ENCODE data around the gene SPCS1. TPM values are rescaled to one million over a fixed set of nuclear protein-coding genes. Genes with fewer than 3 reads are reported as not detected.

The SPCS1 gene
- total RNA-seq, 4 donors from 2014 or later, result 49.2 to 138 (median 84.9) TPM

GRCh38 chr3:52752045-52752660 lies 46.2 kb downstream of the SPCS1 start:
- no peak for DNase-seq (ENCODE audit: low spot score)
- ATAC-seq (ENCODE audit: low FRiP score), result no peak
- TF ChIP-seq, protein P1, sequence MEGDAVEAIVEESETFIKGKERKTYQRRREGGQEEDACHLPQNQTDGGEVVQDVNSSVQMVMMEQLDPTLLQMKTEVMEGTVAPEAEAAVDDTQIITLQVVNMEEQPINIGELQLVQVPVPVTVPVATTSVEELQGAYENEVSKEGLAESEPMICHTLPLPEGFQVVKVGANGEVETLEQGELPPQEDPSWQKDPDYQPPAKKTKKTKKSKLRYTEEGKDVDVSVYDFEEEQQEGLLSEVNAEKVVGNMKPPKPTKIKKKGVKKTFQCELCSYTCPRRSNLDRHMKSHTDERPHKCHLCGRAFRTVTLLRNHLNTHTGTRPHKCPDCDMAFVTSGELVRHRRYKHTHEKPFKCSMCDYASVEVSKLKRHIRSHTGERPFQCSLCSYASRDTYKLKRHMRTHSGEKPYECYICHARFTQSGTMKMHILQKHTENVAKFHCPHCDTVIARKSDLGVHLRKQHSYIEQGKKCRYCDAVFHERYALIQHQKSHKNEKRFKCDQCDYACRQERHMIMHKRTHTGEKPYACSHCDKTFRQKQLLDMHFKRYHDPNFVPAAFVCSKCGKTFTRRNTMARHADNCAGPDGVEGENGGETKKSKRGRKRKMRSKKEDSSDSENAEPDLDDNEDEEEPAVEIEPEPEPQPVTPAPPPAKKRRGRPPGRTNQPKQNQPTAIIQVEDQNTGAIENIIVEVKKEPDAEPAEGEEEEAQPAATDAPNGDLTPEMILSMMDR (IDR thresholded peaks at IDR 0.05), result no peak

DNA sequence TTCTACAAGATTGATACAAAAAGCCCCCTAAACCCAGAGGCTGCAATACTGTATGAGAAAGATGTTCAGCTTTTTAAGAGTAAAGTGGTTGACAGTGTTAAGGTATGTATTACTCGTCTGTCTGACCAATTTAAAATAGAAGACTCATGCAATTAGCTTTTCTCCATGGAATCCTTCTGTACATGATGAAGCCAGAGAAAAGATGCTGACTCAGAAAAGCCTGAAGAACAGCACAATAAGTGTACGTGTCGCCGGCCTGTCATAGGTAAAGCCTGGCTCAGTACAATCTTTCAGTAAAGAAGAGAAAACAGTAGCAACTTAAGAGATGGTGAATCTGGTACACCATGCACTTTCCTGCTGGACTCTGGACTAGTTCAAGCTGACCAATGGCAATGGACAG lies 48.5 kb downstream of the SPCS1 start:
- ATAC-seq (ENCODE audit: low FRiP score) (no peak), DNase-seq (ENCODE audit: low spot score) (no peak)
- TF ChIP-seq, protein P1 (IDR thresholded peaks at IDR 0.05), result no peak

GRCh38 chr3:52756141-52756540 lies 50.2 kb downstream of the SPCS1 start:
- ATAC-seq (ENCODE audit: low FRiP score) (no peak), DNase-seq (ENCODE audit: low spot score) (no peak)
- TF ChIP-seq, protein P1 (IDR thresholded peaks at IDR 0.05), result no peak

Small RNA genes lying within 50 kb of the gene (small RNA-seq; reads per million reads assigned to genes)
- gene AC006254.2, result not detected
- 5,278 reads per million, percentile 100 among the genes with 10 or more reads in this experiment for gene RF00569
- gene RF01183, result not detected
- not detected for gene SNORD19
- not detected for gene SNORD19B
- 4,208 reads per million, percentile 99 among the genes with 10 or more reads in this experiment for gene SNORD69

Other genes starting within 250 kb of the SPCS1 start
- 100 to 1,000 TPM; 231 to 610 (median 304) TPM for gene STAB1, start 210.8 kb upstream of the SPCS1 start, total RNA-seq
- 10 to 100 TPM; 18.3 to 50.3 (median 39.5) TPM for gene NT5DC2, start 172.2 kb upstream of the SPCS1 start, total RNA-seq
- 10 to 100 TPM in 2 of 4 donors, 1 to 10 TPM in 2; 3.2 to 27.9 (median 13.8) TPM for gene UQCC5, start 169.5 kb upstream of the SPCS1 start, total RNA-seq
- 100 to 1,000 TPM in 3 of 4 donors, 10 to 100 TPM in 1; 89.4 to 118 (median 114) TPM for gene PBRM1, start 20.2 kb upstream of the SPCS1 start, total RNA-seq
- gene GNL3, start 20.1 kb upstream of the SPCS1 start, total RNA-seq, result 100 to 1,000 TPM in 2 of 4 donors, 10 to 100 TPM in 2; 55.8 to 371 (median 93.0) TPM
- gene GLT8D1, start 315 bp upstream of the SPCS1 start, total RNA-seq, result 10 to 100 TPM; 24.0 to 53.0 (median 45.4) TPM
- gene NEK4, start 64.8 kb downstream of the SPCS1 start, total RNA-seq, result 10 to 100 TPM; 16.8 to 22.0 (median 18.7) TPM
- gene ITIH1, start 71.5 kb downstream of the SPCS1 start, total RNA-seq, result under 1 TPM in 1 of 4 donors, not detected in 3; 0.94 TPM
- gene ITIH3, start 88.7 kb downstream of the SPCS1 start, total RNA-seq, result 1 to 10 TPM in 3 of 4 donors, under 1 TPM in 1; 0.93 to 2.8 (median 1.9) TPM
- 10 to 100 TPM in 1 of 4 donors, 1 to 10 TPM in 3; 1.2 to 18.8 (median 3.6) TPM for gene ITIH4, start 124.6 kb downstream of the SPCS1 start, total RNA-seq
- gene MUSTN1, start 128.9 kb downstream of the SPCS1 start, total RNA-seq, result 10 to 100 TPM in 1 of 4 donors, 1 to 10 TPM in 3; 2.8 to 34.7 (median 6.4) TPM
- gene STIMATE, start 191.4 kb downstream of the SPCS1 start, total RNA-seq, result 10 to 100 TPM; 15.1 to 34.7 (median 18.8) TPM

Measured in omental fat pad (tissue), 4 donors.